ENCODE data around the gene TMEM213.

DNA sequence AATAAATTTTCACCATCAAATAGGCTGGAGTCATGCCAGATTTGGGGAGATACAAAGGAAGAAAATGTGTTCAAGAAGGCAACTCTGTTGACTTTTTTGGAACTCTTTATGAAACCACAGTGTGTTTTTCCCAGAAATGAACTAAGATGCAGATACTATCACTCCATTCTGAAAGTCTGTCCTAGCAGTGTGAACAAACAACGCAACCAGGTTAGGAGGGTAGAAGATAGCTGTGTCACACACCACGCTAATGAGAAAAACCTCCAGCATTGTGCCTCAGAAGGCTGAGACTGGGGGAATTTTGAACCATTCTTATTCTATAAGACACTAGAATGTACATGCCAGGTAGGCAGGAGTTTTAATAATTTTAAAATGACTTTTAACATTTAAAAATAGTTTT lies 16.2 kb downstream of the TMEM213 start:
- TF ChIP-seq POLR2AphosphoS5 (IDR thresholded peaks at IDR 0.05) (no peak), EP300 (IDR thresholded peaks at IDR 0.05; ENCODE audit: low read depth) (no peak)
- TF ChIP-seq, protein P1, sequence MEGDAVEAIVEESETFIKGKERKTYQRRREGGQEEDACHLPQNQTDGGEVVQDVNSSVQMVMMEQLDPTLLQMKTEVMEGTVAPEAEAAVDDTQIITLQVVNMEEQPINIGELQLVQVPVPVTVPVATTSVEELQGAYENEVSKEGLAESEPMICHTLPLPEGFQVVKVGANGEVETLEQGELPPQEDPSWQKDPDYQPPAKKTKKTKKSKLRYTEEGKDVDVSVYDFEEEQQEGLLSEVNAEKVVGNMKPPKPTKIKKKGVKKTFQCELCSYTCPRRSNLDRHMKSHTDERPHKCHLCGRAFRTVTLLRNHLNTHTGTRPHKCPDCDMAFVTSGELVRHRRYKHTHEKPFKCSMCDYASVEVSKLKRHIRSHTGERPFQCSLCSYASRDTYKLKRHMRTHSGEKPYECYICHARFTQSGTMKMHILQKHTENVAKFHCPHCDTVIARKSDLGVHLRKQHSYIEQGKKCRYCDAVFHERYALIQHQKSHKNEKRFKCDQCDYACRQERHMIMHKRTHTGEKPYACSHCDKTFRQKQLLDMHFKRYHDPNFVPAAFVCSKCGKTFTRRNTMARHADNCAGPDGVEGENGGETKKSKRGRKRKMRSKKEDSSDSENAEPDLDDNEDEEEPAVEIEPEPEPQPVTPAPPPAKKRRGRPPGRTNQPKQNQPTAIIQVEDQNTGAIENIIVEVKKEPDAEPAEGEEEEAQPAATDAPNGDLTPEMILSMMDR (IDR thresholded peaks at IDR 0.05): no peak

All from transverse colon (tissue), 4 donors.